Activated CD4-positive, alpha-beta memory T cell treated with anti-CD3 and anti-CD28 coated beads for 36 hours (primary cell): ENCODE data around the gene TMEM59. TPM values are rescaled to one million over a fixed set of nuclear protein-coding genes. Genes with fewer than 3 reads are reported as not detected.
"Not testable (repeated sequence)": the region's sequence is repeated elsewhere in the genome, so short reads cannot be mapped to it uniquely, and the experiment has no call there.

Experiments used
- CTCF ChIA-PET: fragments of 350-600 bp; sonication (Branson Sonifier 250); formaldehyde crosslinking; loops from one replicate; lab custom pipeline; 2021; ENCODE audit warnings: antibody characterized with exemption, inconsistent platforms; lab: Charles Lee
- POLR2A ChIA-PET: fragments of 350-600 bp; sonication (Branson Sonifier 250); formaldehyde crosslinking; loops from one replicate; lab custom pipeline; 2021; ENCODE audit warnings: antibody characterized with exemption; lab: Charles Lee
- DNase-seq: peaks from one replicate; pipeline ENCODE4 v3.0.0-alpha.2; 2020
- H3K27ac Mint-ChIP-seq: one replicate; pipeline ENCODE4 v1.8.0; 2021; ENCODE audit warnings: mixed read lengths
- H3K27me3 Mint-ChIP-seq: one replicate; pipeline ENCODE4 v1.8.0; 2021; ENCODE audit warnings: mixed read lengths
- H3K36me3 Mint-ChIP-seq: one replicate; pipeline ENCODE4 v1.8.0; 2021; ENCODE audit warnings: mixed read lengths
- H3K4me1 Mint-ChIP-seq: one replicate; pipeline ENCODE4 v1.8.0; 2021; ENCODE audit warnings: low read depth, mixed read lengths
- H3K4me3 Mint-ChIP-seq: one replicate; pipeline ENCODE4 v1.8.0; 2021; ENCODE audit warnings: mild to moderate bottlenecking, mixed read lengths
- H3K9me3 Mint-ChIP-seq: one replicate; pipeline ENCODE4 v1.8.0; 2021; ENCODE audit warnings: mixed read lengths
- intact Hi-C: fragments of 100-400 bp; cut with micrococcal nuclease; formaldehyde crosslinking; loops from one replicate; pipeline ENCODE4 v1.15.1; 2023
- total RNA-seq, 2 experiments: library from RNA; stranded (reverse); gene quantifications; one replicate each; pipeline ENCODE4 v1.2.3, GENCODE V29; 2021

Gene TMEM59
- total RNA-seq, 2 experiments from 2014 or later: 142 to 149 TPM

GRCh38 chr1:54008876-54009275 lies 44.1 kb downstream of the TMEM59 start:
- no peak for DNase-seq
- Mint-ChIP-seq H3K4me1 (no peaks in the 10 kb centered on the region), H3K27ac (no peak overlapping the region), H3K4me3 (no peak overlapping the region), H3K27me3 (peaks cover 5% of the 10 kb centered on the region), H3K36me3 (no peaks in the 10 kb centered on the region), H3K9me3 (no peaks in the 10 kb centered on the region)
- ChIA-PET CTCF (no interaction called here), POLR2A (no interaction called here)
- intact Hi-C loops: no loop called here

DNA sequence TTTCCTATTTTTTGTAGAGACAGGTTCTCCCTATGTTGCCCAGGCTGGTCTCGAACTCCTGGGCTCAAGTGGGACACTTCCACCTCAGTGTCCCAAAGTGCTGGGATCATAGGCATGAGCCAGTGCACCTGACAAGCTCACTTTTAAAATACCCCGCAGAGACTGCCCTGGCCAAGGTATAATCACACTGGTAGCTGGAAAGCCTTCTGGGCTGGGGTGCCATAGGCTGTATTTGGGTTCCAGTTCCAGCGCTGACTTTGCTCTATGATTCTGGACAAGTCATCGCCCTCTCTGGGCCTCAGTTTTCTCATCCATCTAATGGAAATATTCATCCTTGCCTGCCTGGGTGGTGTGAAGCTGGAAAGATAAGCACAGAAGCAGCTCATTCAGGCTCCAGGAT lies 45.4 kb downstream of the TMEM59 start:
- intact Hi-C loops: no loop called here
- ChIA-PET CTCF (no interaction called here), POLR2A (no interaction called here)
- H3K36me3 Mint-ChIP-seq: no peaks in the 10 kb centered on the region
- H3K4me1 Mint-ChIP-seq: no peaks in the 10 kb centered on the region
- H3K4me3 Mint-ChIP-seq: no peak overlapping the region
- H3K27ac Mint-ChIP-seq: no peak overlapping the region
- H3K27me3 Mint-ChIP-seq: peaks cover 5% of the 10 kb centered on the region
- H3K9me3 Mint-ChIP-seq: no peaks in the 10 kb centered on the region
- DNase-seq: no peak

DNA sequence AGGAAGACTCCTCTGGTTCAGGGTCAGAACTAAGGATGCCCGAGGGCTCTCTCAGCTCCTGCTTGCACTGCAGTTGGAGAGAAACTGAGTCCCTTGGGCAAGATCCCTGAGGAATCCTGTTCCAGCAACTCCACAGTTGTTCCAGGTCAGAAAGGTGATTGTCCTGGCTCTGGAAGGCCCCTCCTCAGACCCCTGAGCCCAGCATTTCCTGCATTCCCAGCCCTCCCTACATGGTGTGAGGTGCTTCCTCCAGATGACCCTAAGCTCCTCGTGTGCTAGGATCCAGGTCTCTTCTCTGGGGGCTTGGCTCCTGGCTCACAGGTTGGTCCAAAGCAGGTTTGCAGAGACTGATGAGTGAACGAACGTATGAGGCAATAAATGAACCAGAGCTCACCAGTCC lies 46.5 kb downstream of the TMEM59 start:
- Mint-ChIP-seq H3K4me3 (no peak overlapping the region), H3K9me3 (no peaks in the 10 kb centered on the region), H3K36me3 (no peaks in the 10 kb centered on the region), H3K27ac (no peak overlapping the region), H3K27me3 (peaks cover 1% of the 10 kb centered on the region), H3K4me1 (no peaks in the 10 kb centered on the region)
- intact Hi-C loops: no loop called here
- POLR2A ChIA-PET: interaction anchor here (0.7 kb wide), 1 partner anchor 133 kb away, joined by 3 read pairs; no protein-coding TSS in a partner anchor
- CTCF ChIA-PET: no interaction called here
- no peak for DNase-seq

DNA sequence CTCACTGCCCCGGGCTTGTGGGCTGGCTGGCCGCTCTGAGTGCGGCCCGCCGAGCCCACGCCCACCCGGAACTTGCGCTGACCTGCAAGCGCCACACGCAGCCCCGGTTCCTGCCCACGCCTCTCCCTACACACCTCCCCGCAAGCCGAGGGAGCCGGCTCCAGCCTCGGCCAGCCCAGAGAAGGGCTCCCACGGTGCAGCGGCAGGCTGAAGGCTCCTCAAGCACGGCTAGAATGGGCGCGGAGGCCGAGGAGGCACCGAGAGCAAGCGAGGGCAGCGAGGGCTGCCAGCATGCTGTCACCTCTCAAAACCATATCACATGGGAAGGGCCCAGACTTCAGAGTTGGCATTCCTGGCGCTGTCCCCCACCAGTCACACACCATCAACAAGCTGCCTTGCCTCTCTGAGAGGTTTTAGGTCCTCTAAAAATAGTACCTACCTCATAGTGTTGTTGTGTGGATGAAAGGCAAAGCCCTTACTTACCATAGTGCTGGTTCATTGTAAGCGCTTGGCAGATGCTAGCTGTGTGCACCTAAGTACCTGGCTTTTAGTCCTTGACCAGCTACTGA lies 48.4 kb downstream of the TMEM59 start:
- POLR2A ChIA-PET: no interaction called here
- no peaks in the 10 kb centered on the region for H3K9me3 Mint-ChIP-seq

DNA sequence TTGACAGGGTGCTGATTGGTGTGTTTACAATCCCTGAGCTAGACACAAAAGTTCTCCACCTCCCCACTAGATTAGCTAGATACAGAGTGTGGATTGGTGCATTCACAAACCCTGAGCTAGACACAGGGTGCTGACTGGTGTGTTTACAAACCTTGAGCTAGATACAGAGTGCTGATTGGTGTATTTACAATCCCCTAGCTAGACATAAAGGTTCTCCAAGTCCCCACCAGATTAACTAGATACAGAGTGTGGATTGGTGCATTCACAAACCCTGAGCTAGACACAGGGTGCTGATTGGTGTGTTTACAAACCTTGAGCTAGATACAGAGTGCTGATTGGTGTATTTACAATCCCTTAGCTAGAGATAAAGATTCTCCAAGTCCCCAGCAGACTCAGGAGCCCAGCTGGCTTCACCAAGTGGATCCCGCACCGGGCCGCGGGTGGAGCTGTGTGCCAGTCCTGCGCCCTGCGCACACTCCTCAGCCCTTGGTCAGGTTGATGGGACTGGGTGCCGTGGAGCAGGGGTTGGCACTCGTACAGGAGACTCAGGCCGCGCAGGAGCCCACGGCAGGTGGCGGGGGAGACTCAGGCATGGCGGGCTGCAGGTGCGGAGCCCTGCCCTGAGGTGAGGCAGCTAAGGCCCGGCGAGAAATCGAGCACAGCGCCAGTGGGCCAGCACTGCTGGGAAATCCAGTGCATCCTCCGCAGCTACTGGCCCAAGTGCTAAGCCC lies 49.1 kb downstream of the TMEM59 start:
- H3K27me3 Mint-ChIP-seq, DNase-seq, H3K27ac Mint-ChIP-seq, H3K9me3 Mint-ChIP-seq, H3K36me3 Mint-ChIP-seq, H3K4me1 Mint-ChIP-seq, POLR2A ChIA-PET, H3K4me3 Mint-ChIP-seq, intact Hi-C loops: not testable (repeated sequence)
- CTCF ChIA-PET: interaction anchor here (1.5 kb wide), 1 partner anchor 143 kb away, joined by 3 read pairs; no protein-coding TSS in a partner anchor

More for the DNA sequence above, 48.4 kb downstream of the TMEM59 start:
- Mint-ChIP-seq H3K4me1 (no peaks in the 10 kb centered on the region), H3K27me3 (no peaks in the 10 kb centered on the region), H3K27ac (no peak overlapping the region), H3K36me3 (no peaks in the 10 kb centered on the region), H3K4me3 (no peak overlapping the region)
- CTCF ChIA-PET: interaction anchor here (1.5 kb wide), 1 partner anchor 144 kb away, joined by 3 read pairs; no protein-coding TSS in a partner anchor
- DNase-seq: no peak
- intact Hi-C loops: no loop called here

GRCh38 chr1:54003249-54003646 lies 49.8 kb downstream of the TMEM59 start:
- intact Hi-C loops: no loop called here
- ChIA-PET CTCF (interaction anchor here (1.5 kb wide), 1 partner anchor 142 kb away, joined by 3 read pairs; no protein-coding TSS in a partner anchor), POLR2A (no interaction called here)
- no peaks in the 10 kb centered on the region for H3K4me1 Mint-ChIP-seq
- no peaks in the 10 kb centered on the region for H3K27me3 Mint-ChIP-seq
- H3K27ac Mint-ChIP-seq: no peak overlapping the region
- H3K9me3 Mint-ChIP-seq: no peaks in the 10 kb centered on the region
- DNase-seq: no peak
- no peaks in the 10 kb centered on the region for H3K36me3 Mint-ChIP-seq
- no peak overlapping the region for H3K4me3 Mint-ChIP-seq

- Mint-ChIP-seq H3K36me3 (no peaks in the 10 kb centered on the region), H3K4me3 (no peak overlapping the region), H3K9me3 (no peaks in the 10 kb centered on the region), H3K27me3 (no peaks in the 10 kb centered on the region), H3K27ac (no peak overlapping the region), H3K4me1 (no peaks in the 10 kb centered on the region)
- CTCF ChIA-PET: interaction anchor here (1.5 kb wide), 1 partner anchor 142 kb away, joined by 3 read pairs; no protein-coding TSS in a partner anchor
- intact Hi-C loops: no loop called here
- POLR2A ChIA-PET: no interaction called here
- no peak for DNase-seq
Observed at GRCh38 chr1:54002544-54003248, 50.3 kb downstream of the TMEM59 start.

- POLR2A ChIA-PET: no interaction called here
- intact Hi-C loops: no loop called here
Observed at GRCh38 chr1:54001591-54001990, 51.4 kb downstream of the TMEM59 start.

GRCh38 chr1:53999920-54000319 lies 53.1 kb downstream of the TMEM59 start:
- ChIA-PET POLR2A (no interaction called here), CTCF (no interaction called here)
- no peak for DNase-seq
- no peaks in the 10 kb centered on the region for H3K36me3 Mint-ChIP-seq
- H3K27me3 Mint-ChIP-seq: no peaks in the 10 kb centered on the region
- intact Hi-C loops: no loop called here
- H3K4me3 Mint-ChIP-seq: no peak overlapping the region
- H3K9me3 Mint-ChIP-seq: no peaks in the 10 kb centered on the region
- H3K4me1 Mint-ChIP-seq: no peaks in the 10 kb centered on the region
- H3K27ac Mint-ChIP-seq: no peak overlapping the region

More at GRCh38 chr1:54001591-54001990, 51.4 kb downstream of the TMEM59 start:
- Mint-ChIP-seq H3K27me3 (no peaks in the 10 kb centered on the region), H3K4me3 (no peak overlapping the region), H3K9me3 (no peaks in the 10 kb centered on the region), H3K36me3 (no peaks in the 10 kb centered on the region), H3K4me1 (no peaks in the 10 kb centered on the region), H3K27ac (no peak overlapping the region)
- CTCF ChIA-PET: no interaction called here
- DNase-seq: no peak

DNA sequence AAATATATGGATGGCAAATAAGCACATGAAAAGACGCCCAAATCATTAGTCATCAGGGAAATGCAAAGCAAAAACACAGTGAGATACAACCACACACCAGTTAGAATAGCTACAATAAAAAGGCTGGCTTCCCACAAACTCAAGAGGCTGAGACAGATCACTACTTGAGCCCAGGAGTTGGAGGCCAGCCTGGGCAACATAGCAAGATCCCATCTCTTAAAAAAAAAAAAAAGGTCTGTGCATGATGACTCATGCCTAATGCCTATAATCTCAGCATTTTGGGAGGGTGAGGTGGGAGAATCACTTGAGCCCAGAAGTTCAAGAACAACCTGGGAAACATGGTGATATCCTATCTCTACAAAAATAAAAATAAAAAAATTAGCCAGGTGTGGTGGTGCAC lies 54.8 kb downstream of the TMEM59 start:
- CTCF ChIA-PET: no interaction called here
- Mint-ChIP-seq H3K4me1 (no peaks in the 10 kb centered on the region), H3K9me3 (no peaks in the 10 kb centered on the region), H3K36me3 (no peaks in the 10 kb centered on the region), H3K27ac (no peak overlapping the region), H3K27me3 (no peaks in the 10 kb centered on the region), H3K4me3 (no peak overlapping the region)
- POLR2A ChIA-PET: no interaction called here
- no peak for DNase-seq
- intact Hi-C loops: no loop called here

DNA sequence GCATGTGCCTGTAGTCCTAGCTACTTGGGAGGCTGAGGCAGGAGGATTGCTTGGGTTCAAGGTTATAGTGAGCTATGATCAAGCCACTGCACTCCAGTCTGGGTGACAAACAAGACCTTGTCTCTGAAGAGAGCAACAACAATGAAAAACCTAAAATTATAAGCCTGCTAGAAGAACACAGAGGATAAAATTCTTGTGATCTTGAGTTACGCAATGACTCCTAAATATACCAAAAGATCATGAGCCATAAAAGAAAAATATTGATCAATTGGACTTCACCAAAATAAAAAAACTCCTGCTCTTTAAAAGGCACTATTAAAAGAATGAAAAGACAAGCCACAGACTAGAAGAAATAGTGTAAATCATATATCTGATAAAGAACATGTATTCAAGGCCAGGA lies 57.3 kb downstream of the TMEM59 start:
- no peaks in the 10 kb centered on the region for H3K9me3 Mint-ChIP-seq
- intact Hi-C loops: no loop called here

DNA sequence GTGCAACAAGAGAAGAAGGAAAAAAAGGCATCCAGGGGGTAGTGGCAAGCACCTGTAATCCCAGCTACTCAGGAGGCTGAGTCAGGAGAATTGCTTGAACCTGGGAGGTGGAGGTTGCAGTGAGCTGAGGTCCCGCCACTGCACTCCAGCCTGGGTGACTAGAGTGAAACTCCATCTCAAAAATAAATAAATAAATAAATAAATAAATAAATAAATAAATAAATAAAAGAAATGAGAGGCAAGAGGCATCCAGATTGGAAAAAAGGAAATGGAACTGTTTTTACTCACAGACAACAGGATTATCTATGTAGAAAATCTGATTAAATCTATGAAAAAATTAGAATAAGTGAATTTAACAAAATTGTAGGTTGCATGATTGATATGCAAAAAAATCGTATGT lies 58.5 kb downstream of the TMEM59 start:
- intact Hi-C loops, H3K27ac Mint-ChIP-seq, H3K9me3 Mint-ChIP-seq, H3K27me3 Mint-ChIP-seq, DNase-seq, H3K4me3 Mint-ChIP-seq, H3K36me3 Mint-ChIP-seq, H3K4me1 Mint-ChIP-seq, POLR2A ChIA-PET, CTCF ChIA-PET: not testable (repeated sequence)

More for the DNA sequence above, 57.3 kb downstream of the TMEM59 start:
- no peak for DNase-seq
- Mint-ChIP-seq H3K27me3 (no peaks in the 10 kb centered on the region), H3K4me3 (no peak overlapping the region), H3K36me3 (no peaks in the 10 kb centered on the region), H3K27ac (no peak overlapping the region), H3K4me1 (no peaks in the 10 kb centered on the region)
- POLR2A ChIA-PET: no interaction called here
- CTCF ChIA-PET: no interaction called here
